ENCODE measurements around the gene TRIO.

GRCh38 chr5:14410068-14410393 lies 266.9 kb downstream of the TRIO start:
- TF ChIP-seq SP1 (CRISPR knock-in tag; conservative IDR thresholded peaks at IDR 0.05) (no peak), CTCF (IDR thresholded peaks at IDR 0.05) (no peak), ETV6 (CRISPR knock-in tag; IDR thresholded peaks at IDR 0.05) (no peak)
